Measurements from ENCODE around the gene APOBEC3C. TPM values are rescaled to one million over a fixed set of nuclear protein-coding genes. Genes with fewer than 3 reads are reported as not detected.
"Not testable (repeated sequence)": the region's sequence is repeated elsewhere in the genome, so short reads cannot be mapped to it uniquely, and the experiment has no call there.

Gene APOBEC3C
- total and polyA plus RNA-seq, 7 experiments from 2014 or later, result 16.4 to 102 (median 41.2) TPM

GRCh38 chr22:38973289-38974169 lies 40.5 kb upstream of the APOBEC3C start:
- Histone ChIP-seq H3K36me3 (ENCODE audit: control insufficient read depth in 2 of 3, insufficient read depth in 3 of 3, low read length in 3 of 3) (no peaks in the 10 kb centered on the region), H3K9me3 (ENCODE audit: control insufficient read depth in 2 of 3, low read length in 3 of 3) (no peaks in the 10 kb centered on the region), H3K27ac (ENCODE audit: low read depth, low read length) (no peak overlapping the region), H3K4me1 (ENCODE audit: control insufficient read depth in 2 of 2, insufficient read depth in 2 of 2, low read length in 2 of 2) (no peaks in the 10 kb centered on the region), H3K27me3 (ENCODE audit: control insufficient read depth in 2 of 2, insufficient read depth in 2 of 2, low read length in 2 of 2) (no peaks in the 10 kb centered on the region), H3K4me3 (ENCODE audit: low read length) (no peak overlapping the region)
- Mint-ChIP-seq H3K4me3 (no peak overlapping the region), H3K4me1 (peaks cover 0 to 22% (median 0%) of the 10 kb centered on the region in 7 donors), H3K27me3 (peaks cover 0 to 21% (median 11%) of the 10 kb centered on the region in 5 donors), H3K9me3 (peaks cover 0 to 3% (median 0%) of the 10 kb centered on the region in 11 donors), H3K36me3 (peaks cover 0 to 2% (median 0%) of the 10 kb centered on the region in 5 donors), H3K27ac (peak overlapping the region in 1 of 9 donors; percentile 46)
- POLR2A ChIA-PET, result interaction anchor here (0.9 to 1.2 kb wide), 2 partner anchors 41 to 103 kb away, joined by 3 to 5 read pairs; partner anchors contain the start of gene APOBEC3C
- CTCF ChIA-PET, result interaction anchor here (0.9 to 4.9 kb wide), 6 partner anchors 9 to 104 kb away, joined by 4 to 36 read pairs (median 8); partner anchors contain the start of gene APOBEC3B
- intact Hi-C loops (cut with micrococcal nuclease), result loop anchor here (1.0 kb wide), 3 partner anchors 30 to 145 kb away; no protein-coding TSS in a partner anchor
- ATAC-seq (peak; percentile 86), DNase-seq (peak in 7 of 9 donors; percentile 20 to 54 (median 42))

GRCh38 chr22:38974170-38974825 lies 39.8 kb upstream of the APOBEC3C start:
- Histone ChIP-seq H3K9me3 (ENCODE audit: control insufficient read depth in 2 of 3, low read length in 3 of 3) (no peaks in the 10 kb centered on the region), H3K27ac (ENCODE audit: low read depth, low read length) (no peak overlapping the region), H3K4me1 (ENCODE audit: control insufficient read depth in 2 of 2, insufficient read depth in 2 of 2, low read length in 2 of 2) (no peaks in the 10 kb centered on the region), H3K4me3 (ENCODE audit: low read length) (no peak overlapping the region), H3K27me3 (ENCODE audit: control insufficient read depth in 2 of 2, insufficient read depth in 2 of 2, low read length in 2 of 2) (no peaks in the 10 kb centered on the region), H3K36me3 (ENCODE audit: control insufficient read depth in 2 of 3, insufficient read depth in 3 of 3, low read length in 3 of 3) (no peaks in the 10 kb centered on the region)
- peaks cover 0 to 2% (median 0%) of the 10 kb centered on the region in 5 donors for H3K36me3 Mint-ChIP-seq
- H3K4me1 Mint-ChIP-seq, result peaks cover 0 to 19% (median 0%) of the 10 kb centered on the region in 7 donors
- H3K27me3 Mint-ChIP-seq, result peaks cover 0 to 22% (median 8%) of the 10 kb centered on the region in 5 donors
- no peak for ATAC-seq
- H3K9me3 Mint-ChIP-seq, result peaks cover 0 to 3% (median 0%) of the 10 kb centered on the region in 11 donors
- no peak overlapping the region for H3K4me3 Mint-ChIP-seq
- no peak overlapping the region for H3K27ac Mint-ChIP-seq
- POLR2A ChIA-PET, result interaction anchor here (1.2 kb wide), 2 partner anchors 9 to 104 kb away, joined by 3 to 5 read pairs; no protein-coding TSS in a partner anchor
- CTCF ChIA-PET, result interaction anchor here (0.9 to 4.9 kb wide), 6 partner anchors 8 to 104 kb away, joined by 4 to 36 read pairs (median 8); partner anchors contain the start of gene APOBEC3B
- no peak for DNase-seq
- intact Hi-C loops (cut with micrococcal nuclease), result no loop called here

GRCh38 chr22:38974826-38975175 lies 39.3 kb upstream of the APOBEC3C start:
- Mint-ChIP-seq H3K4me1 (peaks cover 0 to 19% (median 0%) of the 10 kb centered on the region in 7 donors), H3K9me3 (peaks cover 0 to 3% (median 0%) of the 10 kb centered on the region in 11 donors), H3K4me3 (no peak overlapping the region), H3K27me3 (peaks cover 0 to 22% (median 6%) of the 10 kb centered on the region in 5 donors), H3K27ac (no peak overlapping the region), H3K36me3 (peaks cover 0 to 2% (median 0%) of the 10 kb centered on the region in 5 donors)
- no peak overlapping the region for H3K4me3 ChIP-seq (ENCODE audit: low read length)
- no peaks in the 10 kb centered on the region for H3K27me3 ChIP-seq (ENCODE audit: control insufficient read depth in 2 of 2, insufficient read depth in 2 of 2, low read length in 2 of 2)
- no peak for DNase-seq
- intact Hi-C loops (cut with micrococcal nuclease), result no loop called here
- no peak overlapping the region for H3K27ac ChIP-seq (ENCODE audit: low read depth, low read length)
- H3K36me3 ChIP-seq (ENCODE audit: control insufficient read depth in 2 of 3, insufficient read depth in 3 of 3, low read length in 3 of 3), result no peaks in the 10 kb centered on the region
- no peak for ATAC-seq
- no peaks in the 10 kb centered on the region for H3K9me3 ChIP-seq (ENCODE audit: control insufficient read depth in 2 of 3, low read length in 3 of 3)
- ChIA-PET POLR2A (interaction anchor here (0.7 to 1.2 kb wide), 2 partner anchors 8 to 105 kb away, joined by 3 read pairs; no protein-coding TSS in a partner anchor), CTCF (interaction anchor here (0.9 to 2.0 kb wide), 2 partner anchors 28 to 105 kb away, joined by 5 to 9 read pairs; no protein-coding TSS in a partner anchor)
- no peaks in the 10 kb centered on the region for H3K4me1 ChIP-seq (ENCODE audit: control insufficient read depth in 2 of 2, insufficient read depth in 2 of 2, low read length in 2 of 2)

GRCh38 chr22:38977289-38977688 lies 36.8 kb upstream of the APOBEC3C start:
- H3K9me3 Mint-ChIP-seq, result not testable (repeated sequence)

GRCh38 chr22:38980587-38980986 lies 33.5 kb upstream of the APOBEC3C start:
- ATAC-seq; H3K27me3 ChIP-seq (ENCODE audit: control insufficient read depth in 2 of 2, insufficient read depth in 2 of 2, low read length in 2 of 2); H3K4me3 ChIP-seq (ENCODE audit: low read length); H3K9me3 ChIP-seq (ENCODE audit: control insufficient read depth in 2 of 3, low read length in 3 of 3); DNase-seq; H3K4me1 ChIP-seq (ENCODE audit: control insufficient read depth in 2 of 2, insufficient read depth in 2 of 2, low read length in 2 of 2); H3K4me3 Mint-ChIP-seq; H3K27me3 Mint-ChIP-seq; H3K27ac ChIP-seq (ENCODE audit: low read depth, low read length); H3K36me3 ChIP-seq (ENCODE audit: control insufficient read depth in 2 of 3, insufficient read depth in 3 of 3, low read length in 3 of 3): not testable (repeated sequence)
- Mint-ChIP-seq H3K4me1 (peaks cover 9 to 35% (median 12%) of the 10 kb centered on the region in 7 donors), H3K27ac (peak overlapping the region in 1 of 9 donors; percentile 13), H3K9me3 (peaks cover 0 to 11% (median 4%) of the 10 kb centered on the region in 11 donors), H3K36me3 (peaks cover 0 to 22% (median 0%) of the 10 kb centered on the region in 5 donors)
- intact Hi-C loops (cut with micrococcal nuclease), result loop anchor here in 1 of 2 donors (10.0 kb wide), 1 partner anchor 276 kb away; the partner anchor contains the start of genes GTPBP1 and JOSD1
- ChIA-PET CTCF (interaction anchor here (0.9 kb wide), 1 partner anchor 111 kb away, joined by 4 read pairs; no protein-coding TSS in a partner anchor), POLR2A (interaction anchor here (1.3 to 1.6 kb wide), 2 partner anchors 16 to 22 kb away, joined by 4 read pairs; no protein-coding TSS in a partner anchor)

More at GRCh38 chr22:38977289-38977688, 36.8 kb upstream of the APOBEC3C start:
- H3K27me3 Mint-ChIP-seq; H3K27ac Mint-ChIP-seq; H3K9me3 ChIP-seq (ENCODE audit: control insufficient read depth in 2 of 3, low read length in 3 of 3); H3K4me3 Mint-ChIP-seq; POLR2A ChIA-PET; DNase-seq; intact Hi-C loops (cut with micrococcal nuclease); H3K27ac ChIP-seq (ENCODE audit: low read depth, low read length); H3K36me3 ChIP-seq (ENCODE audit: control insufficient read depth in 2 of 3, insufficient read depth in 3 of 3, low read length in 3 of 3); CTCF ChIA-PET; H3K27me3 ChIP-seq (ENCODE audit: control insufficient read depth in 2 of 2, insufficient read depth in 2 of 2, low read length in 2 of 2); H3K4me3 ChIP-seq (ENCODE audit: low read length); H3K4me1 ChIP-seq (ENCODE audit: control insufficient read depth in 2 of 2, insufficient read depth in 2 of 2, low read length in 2 of 2); H3K36me3 Mint-ChIP-seq; ATAC-seq: not testable (repeated sequence)
- peaks cover 8 to 22% (median 11%) of the 10 kb centered on the region in 7 donors for H3K4me1 Mint-ChIP-seq

Data from naive thymus-derived CD4-positive, alpha-beta T cell (primary cell).